CD4-positive, alpha-beta T cell treated with Interferon gamma for 1 hour (primary cell): ENCODE data around the gene HDAC1.
"Not testable (repeated sequence)": the region's sequence is repeated elsewhere in the genome, so short reads cannot be mapped to it uniquely, and the experiment has no call there.

ENCODE experiments used
- DNase-seq: peaks from one replicate; pipeline ENCODE4 v3.0.0-alpha.2; 2020

Gene HDAC1

DNA sequence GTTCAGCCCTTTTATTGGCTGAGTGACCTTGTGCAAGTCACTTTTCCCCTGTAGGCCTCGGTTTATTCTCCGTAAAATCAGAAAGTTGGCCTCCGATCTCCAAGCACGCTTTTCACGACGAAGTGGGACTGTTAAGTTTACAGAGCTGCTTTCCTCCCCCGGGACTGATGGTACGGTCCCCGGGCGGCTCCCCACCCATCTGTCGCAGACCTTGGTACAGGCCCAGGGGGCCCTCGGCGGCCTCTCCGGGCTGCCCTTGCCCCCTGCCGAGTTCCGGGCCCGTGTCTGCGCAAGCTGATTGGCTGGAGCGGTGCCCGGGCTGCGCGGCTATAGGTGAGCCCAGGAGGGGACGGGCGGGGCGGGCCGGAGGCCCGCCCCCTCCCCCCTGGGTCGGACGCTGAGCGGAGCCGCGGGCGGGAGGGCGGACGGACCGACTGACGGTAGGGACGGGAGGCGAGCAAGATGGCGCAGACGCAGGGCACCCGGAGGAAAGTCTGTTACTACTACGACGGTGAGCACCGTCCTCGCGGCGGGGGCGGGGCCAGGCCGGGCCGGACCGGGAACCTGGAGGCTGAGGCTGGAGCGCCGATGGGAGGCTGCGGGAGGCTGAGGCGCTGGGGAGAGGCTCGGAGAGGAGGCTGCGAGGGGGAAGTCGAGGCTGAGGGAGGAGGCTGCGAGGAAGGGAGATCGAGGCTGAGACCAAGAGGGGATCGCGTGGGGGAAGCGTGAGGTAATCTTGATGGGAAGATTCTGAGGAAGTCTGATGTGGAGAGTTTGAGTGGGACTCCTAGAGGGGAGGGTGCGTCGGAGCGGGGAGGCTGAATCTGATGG is at the start of gene HDAC1:
Gene HDAC1 (plus strand): TSS at position 376 of the 831 bp plus-strand sequence. CDS start 87 bp downstream, at position 463.
- peak; percentile 99 for DNase-seq

DNA sequence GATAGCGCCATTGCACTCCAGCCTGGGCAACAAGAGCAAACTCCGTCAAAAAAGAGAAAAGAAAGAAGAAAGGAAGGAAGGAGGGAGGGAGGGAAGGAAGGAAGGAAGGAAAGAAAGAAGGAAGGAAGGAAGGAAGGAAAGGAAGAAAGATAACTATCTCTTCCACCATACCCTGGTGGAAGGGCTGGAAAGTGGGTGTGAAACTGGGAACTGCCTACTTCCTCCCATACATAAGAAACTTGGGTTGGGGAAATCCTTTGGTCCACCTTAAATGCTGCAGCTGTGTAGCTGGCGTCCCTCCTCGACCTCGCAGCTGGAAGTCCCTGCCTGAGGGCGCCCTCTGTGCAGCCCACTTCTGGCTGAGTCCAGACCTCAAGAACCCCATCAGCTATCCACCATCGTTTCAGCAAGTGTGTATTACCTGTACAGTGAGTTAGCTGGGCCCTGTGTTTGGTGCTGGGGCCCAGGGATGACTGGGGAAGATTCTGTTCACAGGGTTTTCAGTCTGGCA is 49.5 kb upstream of the HDAC1 start:
- DNase-seq = no peak

DNA sequence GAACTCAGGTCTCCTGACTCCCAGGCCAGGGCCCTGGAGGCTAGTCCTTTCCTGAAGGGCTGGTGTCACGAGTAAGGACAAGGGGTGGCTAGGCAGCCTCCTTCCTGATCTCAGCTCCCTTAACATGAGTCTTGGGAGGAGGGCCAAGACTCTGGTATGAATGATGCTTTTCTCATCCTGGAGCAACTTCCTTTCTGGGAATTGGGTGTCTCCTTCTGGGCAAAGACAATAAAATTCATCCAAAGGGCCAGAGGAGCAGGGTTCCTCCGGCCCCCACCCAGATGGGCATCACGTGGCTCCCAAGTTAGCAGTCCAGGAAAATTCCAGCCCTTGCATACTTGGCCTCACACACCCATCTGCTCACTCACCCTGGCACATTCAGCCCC is 45.0 kb upstream of the HDAC1 start, which contains the start of gene FAM167B:
Gene FAM167B (plus strand): TSS at position 335 of the 386 bp plus-strand sequence. CDS start 200 bp downstream, outside the sequence.
- DNase-seq = no peak

DNA sequence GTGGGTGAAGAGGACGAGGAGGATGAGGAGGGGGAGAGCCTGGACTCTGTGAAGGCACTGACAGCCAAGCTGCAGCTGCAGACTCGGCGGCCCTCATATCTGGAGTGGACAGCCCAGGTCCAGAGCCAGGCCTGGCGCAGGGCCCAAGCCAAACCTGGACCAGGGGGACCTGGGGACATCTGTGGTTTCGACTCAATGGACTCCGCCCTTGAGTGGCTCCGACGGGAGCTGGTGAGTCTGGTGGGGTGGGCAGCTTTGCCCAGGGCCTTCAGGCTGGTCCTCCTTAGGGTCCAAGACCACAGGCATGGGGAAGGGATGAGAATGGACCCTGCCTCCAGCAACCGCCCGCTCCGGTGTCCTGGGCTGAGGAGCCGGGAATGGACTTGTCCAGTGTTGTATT is 44.4 kb upstream of the HDAC1 start:
- no peak for DNase-seq

DNA sequence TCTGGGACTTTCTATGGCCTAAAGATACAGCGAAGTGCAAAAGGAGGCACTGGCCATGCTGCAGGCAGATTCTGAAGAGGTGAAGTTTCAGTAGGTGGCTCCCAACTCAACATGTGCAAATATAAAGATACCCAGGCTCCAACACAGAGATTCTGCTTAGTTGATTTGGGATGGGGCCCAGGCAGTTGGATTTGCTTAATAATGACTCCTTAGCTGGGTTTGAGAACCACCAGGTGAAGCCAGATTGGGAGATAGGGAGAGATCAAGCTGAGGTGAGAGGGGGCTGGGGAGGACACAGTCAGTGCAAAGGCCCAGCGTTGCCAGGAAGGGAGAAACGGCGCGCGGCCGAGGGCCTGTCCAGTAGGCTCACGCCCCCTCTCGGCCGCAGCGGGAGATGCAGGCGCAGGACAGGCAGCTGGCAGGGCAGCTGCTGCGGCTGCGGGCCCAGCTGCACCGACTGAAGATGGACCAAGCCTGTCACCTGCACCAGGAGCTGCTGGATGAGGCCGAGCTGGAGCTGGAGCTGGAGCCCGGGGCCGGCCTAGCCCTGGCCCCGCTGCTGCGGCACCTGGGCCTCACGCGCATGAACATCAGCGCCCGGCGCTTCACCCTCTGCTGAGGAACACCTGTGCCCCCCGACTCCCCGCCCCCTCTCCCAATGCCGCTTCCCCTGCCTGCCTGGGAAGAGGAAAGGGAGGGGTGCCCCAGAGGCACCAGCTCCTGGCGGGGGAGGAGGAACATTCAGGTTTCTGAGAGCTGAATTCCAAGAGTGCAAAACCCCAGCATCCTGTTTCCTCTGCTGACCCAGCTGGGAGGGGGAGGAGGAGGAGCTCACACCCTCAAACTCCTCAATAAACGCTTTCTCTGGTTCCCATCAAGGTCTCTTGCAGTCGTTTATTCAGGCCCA is 43.6 kb upstream of the HDAC1 start:
- DNase-seq = peak; percentile 75

DNA sequence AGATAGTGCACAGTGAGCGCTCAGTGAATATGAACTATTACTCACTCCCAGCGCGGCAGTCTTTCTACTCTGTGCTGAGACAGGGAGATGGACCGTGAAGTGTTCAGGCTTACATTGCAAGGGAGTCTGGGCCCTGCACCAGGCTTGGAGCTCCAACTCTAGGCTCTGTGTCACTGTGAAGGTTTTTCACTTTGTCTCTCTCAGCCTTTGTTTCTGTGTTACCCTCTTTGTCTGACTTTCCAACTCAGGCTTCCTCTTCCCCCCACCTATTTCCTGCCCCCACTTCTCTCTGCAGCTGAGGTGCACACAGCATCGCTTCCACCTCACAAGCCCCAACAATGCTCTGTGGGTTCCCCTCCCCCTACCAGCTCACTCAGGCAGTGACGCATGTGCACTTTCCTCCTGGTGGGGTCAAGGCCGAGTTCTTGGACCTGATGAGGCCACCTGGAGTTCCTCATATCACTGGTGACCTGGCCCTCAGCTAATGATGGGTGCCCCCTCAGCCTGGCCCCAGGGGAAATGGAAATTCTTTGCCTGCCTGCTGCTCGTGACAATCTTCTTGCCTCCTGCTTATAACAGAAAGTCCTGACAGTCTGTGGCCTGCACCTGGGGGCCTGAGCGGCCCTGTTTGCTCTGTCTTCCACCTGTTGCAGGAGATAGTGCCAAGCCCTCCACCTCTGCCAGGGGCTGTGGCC is 41.9 kb upstream of the HDAC1 start:
- peak; percentile 89 for DNase-seq

DNA sequence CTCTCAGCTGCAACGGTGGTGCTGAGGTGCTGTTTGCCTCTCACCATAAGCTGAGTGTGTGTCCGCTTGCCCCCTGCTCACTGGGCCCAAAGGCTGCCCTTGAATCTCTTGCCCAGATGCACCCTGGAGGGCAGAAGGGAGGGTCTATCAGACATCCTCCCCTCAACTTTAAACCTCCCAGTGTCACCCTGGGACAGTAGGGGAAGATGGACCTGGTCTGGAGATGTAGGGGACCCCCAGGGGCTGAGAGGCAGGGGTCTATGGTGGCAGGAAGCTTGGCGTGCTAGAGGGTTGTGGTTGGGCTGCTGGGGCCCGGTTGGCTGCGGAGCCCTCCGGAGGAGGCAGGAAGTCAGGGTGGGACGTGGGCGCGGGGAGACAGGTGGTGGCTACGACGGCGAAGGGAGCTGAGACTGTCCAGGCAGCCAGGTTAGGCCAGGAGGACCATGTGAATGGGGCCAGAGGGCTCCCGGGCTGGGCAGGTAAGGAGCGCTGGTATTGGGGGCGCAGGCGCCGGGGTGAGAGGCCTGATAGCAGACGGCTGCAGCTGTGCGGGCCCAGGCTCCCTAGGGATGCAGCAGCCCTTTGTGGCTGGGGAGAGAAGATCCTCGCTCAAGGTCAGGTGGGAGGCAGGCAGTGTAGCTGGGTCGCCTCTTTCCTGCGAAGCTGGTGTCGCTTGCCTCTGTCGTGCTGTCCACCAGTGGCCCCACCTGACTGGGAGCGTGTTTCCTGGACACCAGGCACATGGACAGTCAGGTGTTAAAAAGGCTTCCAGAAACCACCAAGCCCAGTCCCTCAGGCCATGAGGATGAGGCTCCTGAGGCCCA is 40.8 kb upstream of the HDAC1 start, which contains the start of gene LCK:
Gene LCK (plus strand): TSS at position 373 of the 824 bp plus-strand sequence. CDS start 23,065 bp downstream, outside the sequence.
- DNase-seq = peak; percentile 53

DNA sequence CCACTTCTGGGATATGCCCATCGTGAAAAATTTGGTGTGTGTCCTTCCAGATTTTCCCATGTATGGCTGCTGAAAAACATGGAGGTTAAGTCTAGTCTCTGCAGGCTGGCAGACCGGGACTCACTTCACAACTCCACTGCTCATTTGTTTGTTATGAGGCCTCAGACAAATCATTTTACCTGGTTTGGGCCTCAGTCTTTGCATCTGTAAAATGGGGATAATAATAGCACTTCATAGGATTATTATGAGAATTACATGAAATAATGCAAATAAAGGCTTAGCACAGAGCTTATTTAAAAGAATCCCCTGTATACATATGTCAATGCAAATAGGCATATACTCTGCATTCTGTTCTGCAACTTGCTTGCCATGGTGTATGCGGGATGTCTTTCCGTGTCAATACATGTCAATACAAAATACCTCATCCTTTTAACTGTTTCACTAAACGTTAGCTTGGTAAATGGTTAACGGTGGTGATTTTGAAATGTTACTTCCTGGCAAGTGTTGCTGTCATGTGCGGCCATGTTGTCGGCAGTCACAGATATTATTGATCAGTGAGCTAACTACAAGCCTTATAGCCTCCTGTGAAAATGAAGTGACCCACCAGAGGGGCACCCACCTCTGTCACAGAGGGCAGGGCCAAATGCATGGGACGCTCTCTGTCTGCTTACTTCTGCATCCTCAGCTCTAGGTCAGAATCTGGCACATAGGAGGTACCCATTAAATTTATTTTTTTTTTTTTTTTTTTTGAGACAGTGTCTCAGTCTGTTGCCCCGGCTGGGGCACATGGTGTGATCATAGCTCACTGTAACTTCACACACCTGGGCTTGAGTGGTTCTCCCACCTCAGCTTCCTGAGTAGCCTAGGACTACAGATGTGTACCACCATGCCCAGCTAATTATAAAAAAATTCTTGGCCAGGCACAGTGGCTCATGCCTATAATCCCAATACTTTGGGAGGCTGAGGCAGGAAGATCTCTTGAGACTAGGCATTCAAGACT is 36.5 kb upstream of the HDAC1 start:
- DNase-seq = no peak

DNA sequence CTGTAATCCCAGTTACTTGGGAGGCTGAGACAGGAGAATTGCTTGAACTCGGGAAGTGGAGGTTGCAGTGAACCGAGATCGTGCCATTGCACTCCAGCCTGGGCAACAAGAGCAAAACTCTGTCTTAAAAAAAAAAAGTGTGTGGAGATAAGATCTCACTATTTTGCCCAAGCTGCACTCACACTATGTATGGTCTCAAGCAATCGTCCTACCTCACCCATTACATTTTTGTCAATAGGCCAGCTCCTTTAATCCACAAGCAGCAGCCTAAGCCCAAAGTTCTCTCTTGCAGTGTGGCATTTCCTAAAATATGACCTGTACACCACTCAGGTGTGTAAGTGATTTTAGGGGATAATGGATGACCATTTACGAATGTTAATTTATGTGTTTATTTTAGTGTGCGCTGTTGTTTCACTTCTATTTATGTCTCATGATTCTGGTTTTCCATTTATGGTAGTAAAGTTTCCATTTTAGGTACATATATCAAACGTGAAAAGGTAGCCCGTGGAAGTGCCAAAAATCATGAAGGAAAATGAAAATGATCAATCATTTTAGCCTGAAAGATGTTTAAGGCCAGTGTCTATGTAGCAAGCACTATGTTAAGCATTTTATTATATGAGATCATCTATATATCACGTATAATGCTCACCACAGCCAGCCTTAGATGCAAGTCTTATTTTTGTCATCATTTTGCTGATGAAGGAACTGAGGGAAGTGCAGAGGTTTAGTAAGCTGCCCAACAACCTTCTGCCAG is 35.2 kb upstream of the HDAC1 start:
- no peak for DNase-seq

DNA sequence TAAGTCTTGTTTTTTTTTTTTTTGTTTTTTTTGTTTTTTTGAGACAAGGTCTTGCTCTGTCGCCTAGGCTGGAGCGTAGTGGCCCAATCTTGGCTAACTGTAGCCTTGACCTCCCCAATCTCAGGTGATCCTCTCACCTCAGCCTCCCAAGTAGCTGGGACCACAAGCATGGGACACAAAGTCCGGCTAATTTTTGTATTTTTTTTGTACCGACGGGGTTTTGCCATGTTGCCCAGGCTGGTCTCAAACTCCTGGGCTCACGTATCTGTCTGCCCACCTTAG is 34.7 kb upstream of the HDAC1 start:
- no peak for DNase-seq

DNA sequence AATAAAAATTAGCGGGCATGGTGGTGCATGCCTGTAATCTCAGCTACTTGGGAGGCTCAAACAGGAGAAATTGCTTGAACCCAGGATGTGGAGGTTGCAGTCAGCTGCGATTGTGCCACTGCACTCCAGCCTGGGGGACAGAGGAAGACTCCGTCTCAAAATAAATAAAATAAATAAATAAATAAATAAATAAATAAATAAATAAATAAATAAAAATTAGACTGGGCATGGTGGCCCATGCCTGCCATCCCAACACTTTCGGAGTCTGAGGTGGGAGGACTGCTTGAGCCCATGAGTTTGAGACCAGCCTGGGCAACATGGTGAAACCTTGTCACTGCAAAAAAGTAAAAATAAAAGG is 28.7 kb upstream of the HDAC1 start:
- DNase-seq = not testable (repeated sequence)

DNA sequence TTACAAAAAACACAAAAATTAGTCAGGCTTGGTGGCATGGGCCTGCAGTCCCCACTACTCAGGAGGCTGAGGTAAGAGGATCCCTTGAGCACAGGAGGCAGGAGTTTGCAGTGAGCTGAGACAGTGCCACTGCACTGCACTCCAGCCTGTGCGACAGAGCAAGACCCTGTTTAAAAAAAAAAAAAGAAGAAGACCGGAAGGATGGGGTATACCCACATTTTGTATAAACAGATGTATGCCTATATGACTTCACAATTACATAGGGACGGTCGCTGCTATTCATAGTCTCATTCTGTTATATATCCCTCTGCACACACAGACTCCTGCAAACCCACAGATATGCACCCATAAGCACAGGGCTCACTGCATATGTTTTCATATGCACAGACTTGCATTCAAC is 28.1 kb upstream of the HDAC1 start:
- peak; percentile 18 for DNase-seq

DNA sequence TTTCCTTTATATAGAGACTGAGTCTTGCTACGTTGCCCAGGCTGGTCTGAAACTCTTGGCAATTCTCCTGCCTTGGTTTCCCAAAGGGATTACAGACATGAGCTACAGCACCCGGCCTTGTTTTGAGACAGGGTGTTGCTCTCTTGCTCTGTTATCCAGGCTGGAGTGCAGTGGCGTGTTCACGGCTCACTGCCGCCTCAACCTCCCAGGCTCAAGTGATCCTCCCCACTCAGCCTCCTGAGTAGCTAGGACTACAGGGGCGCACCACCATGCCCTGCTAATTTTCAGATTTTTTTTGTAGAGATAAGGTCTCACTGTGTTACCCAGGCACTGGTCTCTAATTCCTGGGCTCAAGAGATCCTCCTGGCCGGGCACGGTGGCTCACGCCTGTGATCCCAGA is 26.0 kb upstream of the HDAC1 start:
- DNase-seq = no peak

DNA sequence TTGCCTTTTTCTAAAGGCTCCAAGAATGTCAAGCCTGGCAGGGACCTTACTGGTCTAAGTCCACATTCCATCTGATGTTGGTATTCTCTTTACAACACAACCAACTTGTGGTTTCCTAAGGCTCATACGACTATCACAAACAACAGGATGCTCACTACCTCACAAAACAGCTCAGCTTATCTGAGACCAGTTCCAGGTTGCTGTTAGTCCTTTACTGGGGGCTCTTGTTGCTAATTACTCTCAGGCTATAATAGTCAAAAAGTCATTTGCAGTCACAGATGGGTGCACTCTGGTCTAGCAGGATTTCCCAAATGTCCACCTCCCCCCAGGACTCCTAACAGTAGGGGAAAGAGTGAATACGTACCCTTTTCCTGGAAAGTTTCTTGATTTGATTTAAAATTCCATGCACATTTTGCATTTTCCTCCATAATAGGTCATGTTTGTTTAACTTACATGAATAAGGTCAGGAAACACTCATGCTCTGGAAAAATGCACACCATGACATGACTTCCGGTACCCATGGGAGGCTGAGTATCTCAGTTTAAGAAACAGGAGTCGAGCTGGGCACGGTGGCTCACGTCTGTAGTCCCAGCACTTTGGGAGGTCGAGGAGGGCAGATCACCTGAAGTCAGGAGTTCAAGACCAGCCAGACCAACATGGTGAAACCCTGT is 24.8 kb upstream of the HDAC1 start:
- no peak for DNase-seq

DNA sequence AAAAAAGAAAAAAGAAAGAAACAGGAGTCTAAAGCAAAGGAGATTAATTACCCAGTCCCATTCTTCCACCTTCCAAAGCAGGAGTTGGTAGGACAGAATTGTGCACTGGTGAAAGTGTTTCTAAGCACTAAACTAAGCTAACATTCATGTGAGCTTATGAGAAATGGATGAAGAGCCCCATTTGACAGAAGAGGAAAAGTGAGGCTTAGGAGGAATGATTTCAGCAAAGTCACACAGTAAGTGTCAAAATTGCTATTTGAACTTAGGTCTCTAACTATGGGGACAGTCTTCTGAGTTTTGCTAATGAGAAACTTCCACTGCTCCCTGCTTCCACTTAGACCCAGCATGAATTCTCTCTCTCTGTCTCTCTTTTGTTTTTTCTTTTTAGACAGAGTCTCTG is 22.1 kb upstream of the HDAC1 start:
- no peak for DNase-seq

DNA sequence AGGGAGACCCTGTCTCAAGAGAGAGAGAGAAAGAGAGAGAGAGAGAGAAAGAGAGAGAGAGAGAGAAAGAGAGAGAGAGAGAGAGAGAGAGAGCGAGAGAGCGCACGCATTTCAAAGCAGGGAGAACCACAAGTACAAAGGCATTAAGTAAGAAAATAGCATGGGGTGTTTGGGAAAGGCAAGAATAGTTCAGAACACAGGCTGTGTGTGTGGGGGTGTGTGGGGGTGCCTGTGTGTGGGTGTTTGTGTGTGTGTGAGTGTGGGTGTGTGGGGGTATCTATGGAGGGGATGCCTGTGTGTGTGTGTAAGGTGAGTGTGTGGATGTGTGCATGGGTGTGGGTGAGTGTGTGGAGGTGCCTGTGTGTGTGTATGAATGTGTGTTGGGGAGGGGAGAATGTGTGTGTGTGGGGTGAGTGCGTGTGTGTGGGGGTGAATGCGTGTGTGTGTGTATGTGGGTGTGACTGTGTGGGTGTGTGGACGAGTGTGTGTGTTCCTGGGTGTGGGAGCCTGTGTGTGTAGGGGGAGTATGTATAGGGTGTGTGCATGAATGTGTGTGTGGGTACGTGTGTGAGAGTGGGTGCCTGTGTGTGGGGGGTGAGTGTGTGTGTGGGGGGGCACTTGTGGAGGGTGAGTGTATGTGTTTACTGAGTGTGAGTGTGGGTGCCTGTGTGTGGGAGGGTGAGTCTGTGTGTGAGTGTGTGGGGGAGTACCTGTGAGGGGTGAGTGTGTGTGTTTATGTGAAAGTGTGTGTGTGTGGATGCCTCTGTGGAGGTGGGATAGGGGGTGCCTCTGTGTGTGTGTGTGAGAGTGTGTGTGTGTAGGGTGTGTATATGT is 19.1 kb upstream of the HDAC1 start:
- DNase-seq = peak; percentile 26

DNA sequence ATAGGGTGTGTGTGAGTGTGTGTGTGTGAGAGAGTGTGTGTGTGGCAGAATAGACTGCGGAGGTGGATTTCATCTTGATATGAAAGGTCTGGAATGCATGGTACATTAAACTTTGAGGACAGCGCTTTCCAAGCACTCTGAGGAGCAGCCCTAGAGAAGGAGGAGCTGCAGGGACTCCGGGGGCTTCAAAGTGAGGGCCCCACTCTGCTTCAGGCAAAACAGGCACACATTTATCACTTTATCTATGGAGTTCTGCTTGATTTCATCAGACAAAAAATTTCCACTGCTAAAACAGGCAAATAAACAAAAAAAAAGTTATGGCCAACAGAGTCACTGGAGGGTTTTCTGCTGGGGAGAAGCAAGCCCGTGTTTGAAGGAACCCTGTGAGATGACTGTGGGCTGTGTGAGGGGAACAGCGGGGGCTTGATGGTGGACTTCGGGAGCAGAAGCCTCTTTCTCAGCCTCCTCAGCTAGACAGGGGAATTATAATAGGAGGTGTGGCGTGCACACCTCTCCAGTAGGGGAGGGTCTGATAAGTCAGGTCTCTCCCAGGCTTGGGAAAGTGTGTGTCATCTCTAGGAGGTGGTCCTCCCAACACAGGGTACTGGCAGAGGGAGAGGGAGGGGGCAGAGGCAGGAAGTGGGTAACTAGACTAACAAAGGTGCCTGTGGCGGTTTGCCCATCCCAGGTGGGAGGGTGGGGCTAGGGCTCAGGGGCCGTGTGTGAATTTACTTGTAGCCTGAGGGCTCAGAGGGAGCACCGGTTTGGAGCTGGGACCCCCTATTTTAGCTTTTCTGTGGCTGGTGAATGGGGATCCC is 18.3 kb upstream of the HDAC1 start:
- peak; percentile 75 for DNase-seq
